PC-9 (cell line): ENCODE results near the gene ZDHHC3.

Experiments
- CTCF ChIP-seq: fragments of 200-600 bp; sonication (generic); conservative IDR thresholded peaks from 2 replicates; pipeline ENCODE4 v1.6.1; 2017; ENCODE audit warnings: mixed run types, antibody characterized with exemption, mild to moderate bottlenecking, moderate library complexity
- EZH2 ChIP-seq: fragments of 200-600 bp; sonication (generic); IDR thresholded peaks from 2 replicates; pipeline ENCODE4 v1.8.0; 2017; ENCODE audit warnings: antibody characterized with exemption, low read depth

- TF ChIP-seq CTCF (no peak), EZH2 (no peak)
Observed at GRCh38 chr3:45011756-45012508, 36.0 kb upstream of the ZDHHC3 start.
